AG09309 (cell line): Measurements from ENCODE around the gene GATA5.

Experiments
- DNase-seq: peaks from one replicate; pipeline ENCODE4 v3.0.0-alpha.2; 2010; ENCODE audit warnings: low read depth
- H3K4me3 ChIP-seq: 2 replicates; pipeline ENCODE4 v1.5.1; 2011; ENCODE audit warnings: mild to moderate bottlenecking, low read depth, low read length, moderate library complexity; ENCODE audit not compliant: control insufficient read depth
- TF ChIP-seq, protein P1 (sequence below): IDR thresholded peaks from 2 replicates; pipeline ENCODE4 v1.5.1; 2011; ENCODE audit warnings: mild to moderate bottlenecking, low read depth, low read length, inconsistent platforms; ENCODE audit not compliant: insufficient read depth, control insufficient read depth; ENCODE audit errors: missing control alignments

GATA5 gene

DNA sequence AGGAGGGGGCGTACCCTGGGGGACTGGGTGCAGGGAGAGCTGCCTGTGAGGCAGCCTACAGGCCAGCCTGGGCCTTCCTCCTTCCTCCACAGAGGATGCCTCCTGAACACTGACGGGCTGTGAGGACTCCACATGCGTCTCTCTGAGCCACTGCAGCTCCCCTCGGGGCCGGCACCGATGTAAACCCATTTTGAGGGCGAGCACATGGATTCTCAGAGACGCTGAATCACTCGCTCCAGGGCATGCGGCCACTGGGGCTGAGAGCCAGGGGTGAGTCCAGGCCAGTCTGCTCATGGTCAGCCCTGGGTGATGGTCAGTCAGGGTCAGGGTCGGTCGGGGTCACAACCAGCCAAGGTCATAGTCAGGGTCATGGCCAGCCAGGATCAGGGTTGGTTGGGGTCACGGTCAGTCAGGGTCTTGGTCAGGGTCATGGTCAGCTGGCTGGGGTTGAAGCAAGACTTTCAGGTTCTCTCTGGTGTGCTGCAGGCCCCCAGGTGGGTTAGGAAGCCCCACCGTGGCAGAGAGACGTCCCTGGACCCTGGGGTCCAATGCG, 33.7 kb downstream of the GATA5 start:
- H3K4me3 ChIP-seq: no peak overlapping the region
- TF ChIP-seq, protein P1, sequence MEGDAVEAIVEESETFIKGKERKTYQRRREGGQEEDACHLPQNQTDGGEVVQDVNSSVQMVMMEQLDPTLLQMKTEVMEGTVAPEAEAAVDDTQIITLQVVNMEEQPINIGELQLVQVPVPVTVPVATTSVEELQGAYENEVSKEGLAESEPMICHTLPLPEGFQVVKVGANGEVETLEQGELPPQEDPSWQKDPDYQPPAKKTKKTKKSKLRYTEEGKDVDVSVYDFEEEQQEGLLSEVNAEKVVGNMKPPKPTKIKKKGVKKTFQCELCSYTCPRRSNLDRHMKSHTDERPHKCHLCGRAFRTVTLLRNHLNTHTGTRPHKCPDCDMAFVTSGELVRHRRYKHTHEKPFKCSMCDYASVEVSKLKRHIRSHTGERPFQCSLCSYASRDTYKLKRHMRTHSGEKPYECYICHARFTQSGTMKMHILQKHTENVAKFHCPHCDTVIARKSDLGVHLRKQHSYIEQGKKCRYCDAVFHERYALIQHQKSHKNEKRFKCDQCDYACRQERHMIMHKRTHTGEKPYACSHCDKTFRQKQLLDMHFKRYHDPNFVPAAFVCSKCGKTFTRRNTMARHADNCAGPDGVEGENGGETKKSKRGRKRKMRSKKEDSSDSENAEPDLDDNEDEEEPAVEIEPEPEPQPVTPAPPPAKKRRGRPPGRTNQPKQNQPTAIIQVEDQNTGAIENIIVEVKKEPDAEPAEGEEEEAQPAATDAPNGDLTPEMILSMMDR: no peak
- DNase-seq: no peak

DNA sequence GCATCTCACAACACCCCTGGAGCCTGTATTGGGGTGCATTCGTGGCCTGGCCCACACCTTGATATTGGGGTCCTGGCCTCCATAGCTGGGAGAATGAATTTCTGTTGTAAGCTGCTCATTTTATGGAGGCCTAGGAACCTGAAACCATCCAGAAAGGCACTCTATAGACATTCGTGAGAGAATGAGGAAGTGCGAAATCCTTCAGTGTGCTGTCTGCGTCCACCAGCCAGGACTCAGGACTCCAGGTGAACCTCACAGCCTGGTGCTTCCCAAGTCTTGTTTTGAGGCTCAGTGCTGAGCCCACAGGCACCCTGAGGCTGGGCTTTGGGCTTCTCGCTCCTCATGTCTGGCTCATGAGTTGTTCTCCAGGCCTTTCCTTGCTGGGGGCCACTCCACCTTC, 36.6 kb downstream of the GATA5 start:
- TF ChIP-seq, protein P1: no peak
- H3K4me3 ChIP-seq: no peak overlapping the region
- DNase-seq: no peak

DNA sequence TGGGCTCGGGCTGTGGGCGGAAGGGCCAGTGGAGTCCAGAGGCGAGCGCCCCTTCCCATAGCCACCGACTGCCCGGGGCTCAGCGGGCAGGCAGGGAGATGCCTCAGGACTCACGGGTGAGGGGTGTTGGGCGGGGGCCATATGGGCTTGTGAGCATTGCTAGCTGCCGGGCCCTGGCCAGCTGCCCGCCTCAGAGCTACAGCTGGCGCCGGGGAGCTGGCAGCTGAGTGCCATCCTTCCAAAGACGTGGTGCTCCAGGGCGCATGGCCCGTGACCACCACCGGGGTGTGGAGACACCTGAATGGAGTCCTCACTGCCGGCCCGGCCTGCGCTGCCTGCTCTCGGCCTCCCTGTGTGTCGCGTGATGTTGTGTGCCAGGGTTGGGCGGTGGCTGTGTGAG, 37.9 kb downstream of the GATA5 start:
- H3K4me3 ChIP-seq: no peak overlapping the region
- TF ChIP-seq, protein P1: no peak
- no peak for DNase-seq

DNA sequence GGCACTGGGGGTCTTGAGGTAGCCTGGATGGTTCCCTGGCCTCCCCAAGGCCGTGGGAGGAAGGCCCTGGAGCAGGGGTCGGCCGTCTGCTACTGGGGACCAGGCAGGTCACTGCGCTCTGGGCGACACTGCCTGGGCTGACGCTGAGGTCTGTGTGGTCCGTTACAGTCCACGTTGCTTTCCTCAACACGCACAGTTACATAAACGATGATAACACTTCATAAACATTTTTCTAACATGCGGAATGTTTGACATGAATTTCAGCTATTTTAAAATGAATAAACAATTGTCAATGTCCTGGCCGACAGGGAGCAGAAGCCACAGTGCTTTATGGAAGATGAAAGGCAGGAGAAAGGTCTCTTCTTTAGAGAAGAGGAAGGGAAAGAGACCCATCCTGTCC, 38.3 kb downstream of the GATA5 start:
- no peak for DNase-seq
- TF ChIP-seq, protein P1: no peak
- no peak overlapping the region for H3K4me3 ChIP-seq

DNA sequence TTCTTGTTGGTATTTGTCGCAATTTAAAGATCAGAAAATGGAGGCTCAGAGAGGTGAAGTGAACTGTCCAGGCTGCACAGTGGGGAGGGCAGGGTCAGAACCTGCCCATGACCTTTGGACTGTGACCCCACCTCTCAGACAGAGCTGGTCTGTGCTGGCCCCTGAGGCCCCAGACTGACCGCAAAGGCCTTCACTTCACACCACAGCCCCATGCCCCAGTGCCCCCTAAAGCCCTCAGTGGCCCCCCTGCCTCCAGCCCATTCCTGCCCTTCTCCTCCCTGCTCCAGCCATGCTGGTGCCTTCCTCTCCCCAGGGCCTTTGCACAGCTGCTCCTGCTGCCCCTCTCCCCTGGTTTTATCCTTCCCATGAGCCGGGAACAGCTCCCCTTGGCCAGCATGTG, 39.1 kb downstream of the GATA5 start:
- TF ChIP-seq, protein P1: no peak
- no peak overlapping the region for H3K4me3 ChIP-seq
- DNase-seq: no peak

DNA sequence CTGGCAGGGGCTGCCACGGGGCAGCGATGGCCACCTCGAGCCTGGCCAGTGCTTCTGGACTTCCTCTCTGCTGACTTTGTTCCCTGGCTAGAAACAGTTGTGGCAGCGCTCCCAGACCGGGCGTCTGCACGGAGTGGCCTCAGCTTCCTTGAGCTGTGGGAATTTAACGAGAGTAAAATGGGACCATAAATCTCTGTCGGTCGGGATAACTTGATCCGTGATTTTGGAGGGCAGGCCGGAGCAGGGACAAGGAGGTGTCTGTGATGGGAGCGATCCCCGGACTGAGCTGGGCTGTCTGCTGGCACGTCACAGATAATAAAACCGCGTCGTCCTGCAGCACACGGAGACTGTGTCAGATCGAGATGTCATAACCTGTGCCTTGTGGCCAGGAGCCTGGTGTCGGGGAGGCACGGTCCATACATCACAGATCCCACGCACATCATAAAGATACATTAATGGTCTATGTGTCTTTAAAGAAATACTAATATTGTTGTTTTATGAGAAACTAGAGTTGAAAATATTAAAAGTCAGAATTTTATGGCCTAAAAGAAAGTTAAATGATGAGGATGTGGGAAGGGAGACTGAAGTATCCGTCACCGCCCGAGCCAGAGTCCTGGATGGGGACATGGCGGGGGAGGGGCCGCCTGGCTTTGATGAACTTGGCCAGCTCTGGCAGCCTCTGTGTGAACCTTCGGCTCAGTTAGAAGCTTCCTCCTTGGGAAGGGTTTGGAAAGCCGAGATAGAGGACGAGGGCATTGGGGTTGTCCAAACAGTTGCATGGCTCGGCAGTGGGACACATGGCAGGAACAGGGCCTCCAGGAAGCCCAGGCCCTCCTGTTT, 41.9 kb downstream of the GATA5 start:
- DNase-seq: no peak
- TF ChIP-seq, protein P1: no peak
- H3K4me3 ChIP-seq: no peak overlapping the region
